ENCODE measurements around the gene PTPRN. TPM values are rescaled to one million over a fixed set of nuclear protein-coding genes. Genes with fewer than 3 reads are reported as not detected.

Gene PTPRN
- total and polyA plus RNA-seq, 9 of the 15 experiments (the other 6 are each of a cell fraction or from before 2014, with no cell fraction given): 0.15 to 2.4 (median 0.43) TPM; not detected in 1

DNA sequence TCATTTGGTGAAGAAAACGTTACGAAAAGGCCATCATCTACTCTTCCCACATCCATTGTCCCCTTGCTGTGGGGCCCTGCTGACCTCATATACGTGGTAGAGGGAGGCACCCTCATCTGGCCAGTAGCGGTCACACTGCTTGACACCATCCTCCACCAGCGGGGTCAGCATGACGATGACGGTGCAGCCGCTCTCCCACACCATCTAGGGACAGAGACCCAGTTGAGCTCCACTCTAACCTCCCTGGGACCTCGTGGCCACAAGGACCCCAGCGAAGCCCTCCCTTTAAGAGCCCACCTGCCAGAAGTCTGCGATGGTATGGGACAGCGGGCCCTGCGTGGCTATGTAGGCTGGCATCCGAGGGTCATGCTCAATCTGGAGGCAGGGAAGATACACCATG lies 13.1 kb downstream of the PTPRN start (continued):
- TF ChIP-seq, protein P1, sequence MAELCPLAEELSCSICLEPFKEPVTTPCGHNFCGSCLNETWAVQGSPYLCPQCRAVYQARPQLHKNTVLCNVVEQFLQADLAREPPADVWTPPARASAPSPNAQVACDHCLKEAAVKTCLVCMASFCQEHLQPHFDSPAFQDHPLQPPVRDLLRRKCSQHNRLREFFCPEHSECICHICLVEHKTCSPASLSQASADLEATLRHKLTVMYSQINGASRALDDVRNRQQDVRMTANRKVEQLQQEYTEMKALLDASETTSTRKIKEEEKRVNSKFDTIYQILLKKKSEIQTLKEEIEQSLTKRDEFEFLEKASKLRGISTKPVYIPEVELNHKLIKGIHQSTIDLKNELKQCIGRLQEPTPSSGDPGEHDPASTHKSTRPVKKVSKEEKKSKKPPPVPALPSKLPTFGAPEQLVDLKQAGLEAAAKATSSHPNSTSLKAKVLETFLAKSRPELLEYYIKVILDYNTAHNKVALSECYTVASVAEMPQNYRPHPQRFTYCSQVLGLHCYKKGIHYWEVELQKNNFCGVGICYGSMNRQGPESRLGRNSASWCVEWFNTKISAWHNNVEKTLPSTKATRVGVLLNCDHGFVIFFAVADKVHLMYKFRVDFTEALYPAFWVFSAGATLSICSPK (IDR thresholded peaks at IDR 0.05; ENCODE audit: borderline replicate concordance): no peak
- TF ChIP-seq TGIF2 (CRISPR knock-in tag; IDR thresholded peaks at IDR 0.05): no peak
- 0 out of 2 replicates have a peak, but pooled peaks have one; percentile 13 for TF ChIP-seq ZBTB17 (CRISPR knock-in tag; IDR thresholded peaks at IDR 0.05)
- no peak for TF ChIP-seq ZNF253 (CRISPR knock-in tag; conservative IDR thresholded peaks at IDR 0.05)
- no peak for TF ChIP-seq SREBF2 (CRISPR knock-in tag; IDR thresholded peaks at IDR 0.05)
- no peak for TF ChIP-seq ZNF668 (CRISPR knock-in tag; IDR thresholded peaks at IDR 0.05)
- TF ChIP-seq PCBP1 (IDR thresholded peaks at IDR 0.05; ENCODE audit: low read depth, low read length, poor library complexity, severe bottlenecking): no peak
- no peak for TF ChIP-seq SOX6 (IDR thresholded peaks at IDR 0.05)
- TF ChIP-seq ZNF239 (CRISPR knock-in tag; IDR thresholded peaks at IDR 0.05): no peak
- no peak for TF ChIP-seq ELF1 (tag; IDR thresholded peaks at IDR 0.05)
- TF ChIP-seq, protein P2, sequence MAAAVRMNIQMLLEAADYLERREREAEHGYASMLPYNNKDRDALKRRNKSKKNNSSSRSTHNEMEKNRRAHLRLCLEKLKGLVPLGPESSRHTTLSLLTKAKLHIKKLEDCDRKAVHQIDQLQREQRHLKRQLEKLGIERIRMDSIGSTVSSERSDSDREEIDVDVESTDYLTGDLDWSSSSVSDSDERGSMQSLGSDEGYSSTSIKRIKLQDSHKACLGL (CRISPR knock-in tag; IDR thresholded peaks at IDR 0.05; ENCODE audit: borderline replicate concordance, poor library complexity, severe bottlenecking): no peak
- TF ChIP-seq ZNF766 (CRISPR knock-in tag; conservative IDR thresholded peaks at IDR 0.05): no peak
- TF ChIP-seq TCF7 (IDR thresholded peaks at IDR 0.05; ENCODE audit: borderline replicate concordance): no peak
- no peak for TF ChIP-seq ZNF175 (CRISPR knock-in tag; IDR thresholded peaks at IDR 0.05; ENCODE audit: low read depth)
- TF ChIP-seq GATAD2A (IDR thresholded peaks at IDR 0.05): no peak
- no peak for TF ChIP-seq EP300 (IDR thresholded peaks at IDR 0.05; ENCODE audit: low read length)
- TF ChIP-seq CREB1 (IDR thresholded peaks at IDR 0.05): peak; percentile 31; the same call in 1 of the 2 replicates
- TF ChIP-seq CREB1 (CRISPR knock-in tag; IDR thresholded peaks at IDR 0.05): no peak; the same call in 1 of the 2 replicates
- no peak for TF ChIP-seq SAP30 (IDR thresholded peaks at IDR 0.05; ENCODE audit: borderline replicate concordance, insufficient read depth, low read depth, low read length, poor library complexity, severe bottlenecking)
- no peak for TF ChIP-seq ELK1 (CRISPR knock-in tag; IDR thresholded peaks at IDR 0.05)
- peak; percentile 79 for TF ChIP-seq CREM (IDR thresholded peaks at IDR 0.05; ENCODE audit: low read depth)
- TF ChIP-seq POLR2AphosphoS5 (IDR thresholded peaks at IDR 0.05; ENCODE audit: control insufficient read depth, insufficient read depth, low read depth, low read length): no peak
- no peak for TF ChIP-seq POLR2AphosphoS2 (IDR thresholded peaks at IDR 0.05; ENCODE audit: low read length)
- no peak for TF ChIP-seq KDM4B (IDR thresholded peaks at IDR 0.05; ENCODE audit: borderline replicate concordance in 2 of 2, low read depth in 1 of 2)
- TF ChIP-seq THAP7 (CRISPR knock-in tag; IDR thresholded peaks at IDR 0.05): no peak
- no peak for TF ChIP-seq ZFP30 (CRISPR knock-in tag; IDR thresholded peaks at IDR 0.05; ENCODE audit: borderline replicate concordance)
- TF ChIP-seq RBM14 (IDR thresholded peaks at IDR 0.05; ENCODE audit: borderline replicate concordance, insufficient read depth, low read depth, low read length): no peak
